ENCODE measurements around the gene CACNG7.
"Not testable (repeated sequence)": the region's sequence is repeated elsewhere in the genome, so short reads cannot be mapped to it uniquely, and the experiment has no call there.

CACNG7 gene

DNA sequence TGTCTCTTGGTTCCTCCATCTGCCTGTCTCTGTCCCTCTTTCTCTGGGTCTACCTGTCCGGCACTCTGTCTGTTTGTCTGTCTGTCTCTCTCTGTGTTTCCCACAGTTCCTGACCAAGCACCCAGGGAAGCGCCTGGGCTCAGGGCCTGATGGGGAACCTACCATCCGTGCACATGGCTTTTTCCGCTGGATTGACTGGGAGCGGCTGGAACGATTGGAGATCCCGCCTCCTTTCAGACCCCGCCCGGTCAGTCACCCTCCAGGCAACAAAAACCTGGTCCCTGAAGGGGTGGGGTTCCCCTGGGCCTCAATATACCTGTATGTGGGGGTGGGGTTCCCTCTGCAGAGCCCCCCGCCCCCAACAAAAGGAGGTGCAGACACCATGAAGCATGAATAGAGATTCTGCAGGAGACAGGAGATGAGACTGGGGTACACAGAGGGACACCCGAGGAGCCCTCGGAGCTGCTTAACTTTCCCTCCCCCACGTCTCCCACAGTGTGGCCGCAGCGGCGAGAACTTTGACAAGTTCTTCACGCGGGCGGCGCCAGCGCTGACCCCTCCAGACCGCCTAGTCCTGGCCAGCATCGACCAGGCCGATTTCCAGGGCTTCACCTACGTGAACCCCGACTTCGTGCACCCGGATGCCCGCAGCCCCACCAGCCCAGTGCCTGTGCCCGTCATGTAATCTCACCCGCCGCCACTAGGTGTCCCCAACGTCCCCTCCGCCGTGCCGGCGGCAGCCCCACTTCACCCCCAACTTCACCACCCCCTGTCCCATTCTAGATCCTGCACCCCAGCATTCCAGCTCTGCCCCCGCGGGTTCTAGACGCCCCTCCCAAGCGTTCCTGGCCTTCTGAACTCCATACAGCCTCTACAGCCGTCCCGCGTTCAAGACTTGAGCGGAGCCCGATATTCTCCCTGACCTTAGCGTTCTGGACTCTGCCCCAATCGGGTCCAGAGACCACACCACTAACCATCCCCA lies 2.6 kb upstream of the CACNG7 start:
- DNase-seq (ENCODE audit: low read depth) = no peak

DNA sequence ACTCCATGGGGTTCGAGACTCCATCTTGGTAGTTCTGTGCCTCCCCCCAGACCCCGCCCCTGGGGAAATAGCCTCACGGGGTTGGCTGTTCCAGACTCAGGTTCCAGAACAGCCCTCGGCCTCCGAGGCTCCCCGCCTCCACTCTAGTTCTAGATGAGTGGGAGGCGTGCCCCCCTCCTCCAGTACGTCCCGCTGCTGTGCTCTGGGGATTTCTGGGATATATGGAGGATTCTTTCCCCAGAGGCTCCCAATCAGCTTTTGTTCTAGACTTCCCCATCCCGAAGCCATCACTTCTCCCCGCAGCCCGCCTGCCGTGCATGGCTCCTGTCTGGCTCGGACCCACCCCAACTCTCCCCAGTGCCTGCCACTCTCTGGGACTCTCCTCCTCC lies 1.9 kb upstream of the CACNG7 start:
- no peak for DNase-seq (ENCODE audit: low read depth)

DNA sequence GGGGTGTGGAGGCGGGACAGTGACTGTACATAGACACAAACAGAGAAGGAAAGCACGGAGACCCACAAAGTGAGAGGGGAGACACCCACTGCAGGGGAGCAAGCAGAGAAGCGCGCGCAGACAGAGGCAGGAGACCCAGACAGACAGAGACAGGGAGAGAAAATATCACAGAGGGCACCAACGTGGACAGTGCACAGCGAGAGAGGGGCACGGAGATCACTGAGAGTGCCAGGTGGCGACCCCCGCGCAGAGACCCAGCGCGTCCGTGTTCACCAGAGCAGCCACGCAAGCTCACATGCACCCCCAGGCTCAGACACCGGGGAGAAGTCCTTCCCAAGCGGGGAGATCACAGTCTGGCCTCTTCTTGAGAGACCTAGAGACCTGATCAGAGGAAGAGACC lies 1.4 kb upstream of the CACNG7 start:
- no peak for DNase-seq (ENCODE audit: low read depth)

DNA sequence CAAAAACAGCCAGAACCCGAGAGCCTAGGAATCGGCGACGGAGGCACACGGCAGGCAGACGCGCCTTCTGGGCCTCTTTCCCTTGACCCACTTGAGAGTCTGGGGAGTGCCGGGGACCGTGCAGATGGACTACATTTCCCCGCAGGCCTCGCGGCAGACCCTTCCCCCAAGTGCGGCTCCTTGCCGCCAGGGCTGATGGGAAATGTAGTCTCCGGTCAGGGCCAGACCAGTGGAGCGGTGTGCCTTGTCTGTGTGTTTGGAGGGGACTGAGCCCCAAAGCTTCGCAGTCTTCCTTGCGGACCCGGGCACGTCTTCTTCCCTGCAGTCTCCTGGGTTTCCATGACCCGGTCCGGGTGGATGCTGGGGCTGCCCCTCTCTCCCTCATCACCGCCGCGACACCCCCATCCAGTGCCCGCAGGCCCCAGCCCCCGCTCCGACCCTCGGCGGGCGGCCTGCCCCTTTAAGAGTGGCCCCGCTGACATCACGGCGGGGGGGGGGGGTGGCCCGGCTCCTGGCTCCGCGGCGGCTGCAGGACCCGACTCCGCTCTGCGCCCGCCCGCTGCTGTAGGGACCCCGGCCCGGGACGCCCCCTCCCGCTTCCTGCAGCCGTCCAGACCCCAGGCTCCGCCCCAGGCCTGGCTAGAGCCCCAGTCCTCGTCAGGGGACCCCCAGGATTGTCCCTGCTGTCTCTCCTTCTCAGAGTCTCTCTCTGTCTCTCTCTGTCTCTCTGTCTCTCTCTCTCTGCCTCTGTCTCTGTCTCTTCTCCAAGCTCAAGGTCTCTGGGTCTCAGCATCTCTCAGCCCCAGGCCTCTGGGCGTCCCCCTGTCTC lies 758 bp upstream of the CACNG7 start:
- no peak for DNase-seq (ENCODE audit: low read depth)

GRCh38 chr19:53909471-53910169 lies 542 bp downstream of the CACNG7 start:
- DNase-seq (ENCODE audit: low read depth) = no peak

- DNase-seq (ENCODE audit: low read depth) = no peak
Observed at GRCh38 chr19:53910170-53910518, 1.1 kb downstream of the CACNG7 start.

- DNase-seq (ENCODE audit: low read depth) = no peak
Observed at GRCh38 chr19:53912653-53913052, 3.6 kb downstream of the CACNG7 start.

DNA sequence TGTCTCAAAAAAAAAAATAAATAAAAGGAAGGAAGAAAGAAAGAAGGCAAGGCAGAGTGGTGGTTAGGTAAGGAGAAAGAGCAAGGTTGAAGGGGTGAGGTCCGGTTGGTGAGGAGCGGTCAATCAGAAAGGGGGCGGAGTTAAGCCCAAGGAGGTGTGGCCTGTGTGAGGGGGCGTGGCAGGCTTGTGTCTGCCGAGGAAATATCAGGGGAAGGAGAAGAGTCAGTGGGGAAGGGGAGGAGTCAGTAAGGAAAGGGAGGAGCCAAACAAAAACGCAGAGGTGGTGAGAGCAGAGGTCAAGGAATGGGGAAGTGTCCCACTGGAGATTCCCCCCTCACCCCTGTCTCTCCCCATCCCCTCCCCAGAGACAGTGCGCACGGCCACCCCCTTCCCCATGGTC lies 5.9 kb downstream of the CACNG7 start:
- DNase-seq (ENCODE audit: low read depth) = no peak

- DNase-seq (ENCODE audit: low read depth) = no peak
Observed at GRCh38 chr19:53916004-53916403, 6.9 kb downstream of the CACNG7 start.

- no peak for DNase-seq (ENCODE audit: low read depth)
Observed at GRCh38 chr19:53917356-53917755, 8.3 kb downstream of the CACNG7 start.

- DNase-seq (ENCODE audit: low read depth) = no peak
Observed at GRCh38 chr19:53927739-53928138, 18.7 kb downstream of the CACNG7 start.

- no peak for DNase-seq (ENCODE audit: low read depth)
Observed at GRCh38 chr19:53936029-53936428, 27.0 kb downstream of the CACNG7 start.

DNA sequence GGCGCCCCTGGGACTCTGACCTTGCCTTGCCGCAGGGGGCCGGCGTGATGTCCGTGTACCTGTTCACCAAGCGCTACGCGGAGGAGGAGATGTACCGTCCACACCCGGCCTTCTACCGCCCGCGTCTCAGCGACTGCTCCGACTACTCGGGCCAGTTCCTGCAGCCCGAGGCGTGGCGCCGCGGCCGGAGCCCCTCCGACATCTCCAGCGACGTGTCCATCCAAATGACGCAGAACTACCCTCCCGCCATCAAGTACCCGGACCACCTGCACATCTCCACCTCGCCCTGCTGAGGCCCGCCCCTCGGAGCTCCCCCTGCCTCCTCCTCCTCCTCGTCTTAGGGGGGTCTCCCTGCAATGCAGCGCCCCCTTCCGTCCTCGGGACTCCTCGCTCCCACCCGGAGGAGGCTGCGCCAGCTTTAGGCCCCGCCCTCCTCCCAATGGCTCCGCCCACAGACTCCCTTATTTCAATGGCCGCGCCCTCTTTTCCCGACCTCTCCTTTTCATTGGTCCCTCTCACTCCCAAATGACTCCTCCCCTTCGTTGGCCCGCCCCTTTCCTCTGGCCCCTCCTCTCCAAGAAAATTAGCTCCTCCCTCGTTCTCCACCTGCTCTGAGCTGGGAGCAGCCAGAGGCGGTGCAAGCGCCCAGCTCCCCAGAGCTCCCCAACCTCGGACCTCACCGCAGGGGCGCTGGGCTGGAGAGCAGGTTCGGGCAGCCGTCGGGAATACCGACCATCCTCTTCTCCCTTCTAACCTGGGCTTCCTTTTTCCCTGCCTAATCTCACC lies 33.1 kb downstream of the CACNG7 start:
- DNase-seq (ENCODE audit: low read depth) = no peak

DNA sequence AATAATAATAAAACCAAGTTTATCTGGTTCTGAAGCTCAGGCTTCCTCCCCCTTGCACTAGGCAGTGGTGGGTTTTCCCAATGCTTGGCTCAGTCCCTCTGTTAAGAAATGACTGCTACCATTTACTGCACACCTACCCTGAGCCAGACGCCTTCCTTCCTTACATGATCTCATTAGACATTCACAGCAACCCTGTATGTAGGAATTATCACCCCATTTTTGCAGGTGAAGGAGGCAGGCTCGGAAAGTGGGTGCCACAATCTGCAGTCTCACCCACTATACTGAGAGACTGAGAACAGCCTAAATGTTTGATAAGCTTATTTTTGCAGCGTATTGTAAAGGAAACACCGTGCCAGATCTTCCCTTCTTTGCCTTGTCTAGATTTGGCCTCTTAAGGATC lies 35.3 kb downstream of the CACNG7 start:
- DNase-seq (ENCODE audit: low read depth) = no peak

- no peak for DNase-seq (ENCODE audit: low read depth)
Observed at GRCh38 chr19:53944933-53945332, 35.9 kb downstream of the CACNG7 start.

GRCh38 chr19:53945441-53945840 lies 36.4 kb downstream of the CACNG7 start:
- DNase-seq (ENCODE audit: low read depth) = no peak

- DNase-seq (ENCODE audit: low read depth) = no peak
Observed at GRCh38 chr19:53945998-53946397, 36.9 kb downstream of the CACNG7 start.

DNA sequence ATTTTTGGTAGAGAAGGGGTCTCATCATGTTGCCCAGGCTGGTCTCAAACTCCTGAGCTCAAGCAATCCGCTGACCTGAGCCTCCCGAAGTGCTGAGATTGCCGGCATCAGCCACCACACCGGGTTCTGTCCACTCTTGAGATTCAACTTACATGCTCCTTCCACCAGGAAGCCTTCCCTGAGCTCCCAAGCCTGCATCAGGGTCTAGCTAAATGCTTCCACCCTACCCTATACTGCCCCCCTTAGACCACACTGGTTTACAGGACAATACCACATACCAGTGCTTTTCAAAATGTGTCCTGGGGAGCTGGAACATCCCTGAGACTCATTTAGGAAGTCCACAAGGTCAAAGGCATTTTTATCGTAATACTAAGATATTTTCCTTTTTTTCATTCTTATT lies 38.5 kb downstream of the CACNG7 start:
- DNase-seq (ENCODE audit: low read depth) = no peak

- not testable (repeated sequence) for DNase-seq (ENCODE audit: low read depth)
Observed at GRCh38 chr19:53948611-53949010, 39.5 kb downstream of the CACNG7 start.

DNA sequence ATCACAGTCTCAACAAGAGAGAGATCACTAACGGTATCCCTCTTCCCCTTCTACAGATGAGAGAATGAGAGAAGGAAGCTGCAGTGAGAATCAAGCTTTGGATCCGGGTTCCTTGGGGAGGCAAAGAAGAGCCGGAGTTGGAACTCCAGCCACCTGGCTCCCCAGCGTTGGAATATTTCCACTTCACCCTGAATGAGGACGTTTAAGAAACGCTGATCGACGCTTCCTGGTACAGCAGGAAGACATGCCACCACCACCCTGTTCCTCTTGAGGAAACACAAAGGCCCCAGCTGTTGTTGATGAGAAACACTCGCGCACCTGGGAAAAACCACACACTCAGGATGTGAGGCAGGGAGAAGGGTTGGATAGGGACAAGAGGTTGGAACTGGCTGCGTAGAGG lies 42.4 kb downstream of the CACNG7 start:
- DNase-seq (ENCODE audit: low read depth) = no peak

GRCh38 chr19:53951947-53952346 lies 42.9 kb downstream of the CACNG7 start:
- DNase-seq (ENCODE audit: low read depth) = no peak

DNA sequence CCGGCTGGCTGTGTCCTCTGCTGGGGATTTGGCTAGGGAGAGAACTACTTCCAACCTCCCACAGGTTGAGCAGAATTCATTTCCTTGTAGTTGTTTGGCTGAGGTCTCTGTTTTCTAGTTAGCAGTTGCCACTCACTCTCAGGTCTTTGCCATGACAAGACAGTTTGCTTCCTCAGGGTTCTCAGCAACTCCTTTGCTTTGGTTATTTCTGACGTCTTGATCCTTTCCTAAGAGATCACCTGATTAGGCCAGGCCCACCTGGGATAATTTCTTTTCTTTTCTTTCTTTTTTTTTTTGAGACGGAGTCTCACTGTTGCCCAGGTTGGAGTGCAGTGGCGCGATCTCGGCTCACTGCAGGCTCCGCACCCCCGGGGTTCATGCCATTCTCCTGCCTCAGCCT lies 44.3 kb downstream of the CACNG7 start:
- no peak for DNase-seq (ENCODE audit: low read depth)
